Measurements from ENCODE around the gene CHKB. TPM values are rescaled to one million over a fixed set of nuclear protein-coding genes. Genes with fewer than 3 reads are reported as not detected.

The CHKB gene
- total RNA-seq, 1 experiment from 2014 or later: 27.7 TPM

GRCh38 chr22:50576806-50577696, 5.6 kb downstream of the CHKB start:
- Histone ChIP-seq H3K4me1 (peaks cover 11% of the 10 kb centered on the region), H3K27me3 (no peaks in the 10 kb centered on the region), H3K27ac (no peak overlapping the region), H3K9me3 (replicated peaks) (no peaks in the 10 kb centered on the region), H3K36me3 (no peaks in the 10 kb centered on the region), H3K4me3 (no peak overlapping the region)
- no peak for DNase-seq

- DNase-seq: peak; percentile 72 to 79
Measured at GRCh38 chr22:50576070-50576469, 6.6 kb downstream of the CHKB start.

GRCh38 chr22:50575426-50575941, 7.2 kb downstream of the CHKB start:
- no peak overlapping the region for H3K27ac ChIP-seq
- H3K4me1 ChIP-seq: peaks cover 11% of the 10 kb centered on the region
- no peak for DNase-seq
- H3K4me3 ChIP-seq: no peak overlapping the region
- H3K9me3 ChIP-seq (replicated peaks): no peaks in the 10 kb centered on the region
- H3K36me3 ChIP-seq: no peaks in the 10 kb centered on the region
- H3K27me3 ChIP-seq: no peaks in the 10 kb centered on the region

More at GRCh38 chr22:50576070-50576469, 6.6 kb downstream of the CHKB start:
- H3K27ac ChIP-seq: no peak overlapping the region
- no peak overlapping the region for H3K4me3 ChIP-seq
- no peaks in the 10 kb centered on the region for H3K27me3 ChIP-seq
- peaks cover 11% of the 10 kb centered on the region for H3K4me1 ChIP-seq
- no peaks in the 10 kb centered on the region for H3K36me3 ChIP-seq
- H3K9me3 ChIP-seq (replicated peaks): no peaks in the 10 kb centered on the region

- DNase-seq: no peak
- Histone ChIP-seq H3K4me3 (no peak overlapping the region), H3K36me3 (0 out of 2 replicates have a peak, but pooled peaks cover 1% of the 10 kb centered on the region), H3K27me3 (no peaks in the 10 kb centered on the region), H3K9me3 (replicated peaks) (no peaks in the 10 kb centered on the region), H3K27ac (no peak overlapping the region), H3K4me1 (peaks cover 11% of the 10 kb centered on the region)
Measured at GRCh38 chr22:50574383-50574755, 8.3 kb downstream of the CHKB start.

GRCh38 chr22:50573491-50574382, 8.9 kb downstream of the CHKB start:
- Histone ChIP-seq H3K36me3 (0 out of 2 replicates have a peak, but pooled peaks cover 2% of the 10 kb centered on the region), H3K27me3 (no peaks in the 10 kb centered on the region), H3K4me1 (peaks cover 5% of the 10 kb centered on the region), H3K9me3 (replicated peaks) (no peaks in the 10 kb centered on the region), H3K4me3 (no peak overlapping the region), H3K27ac (no peak overlapping the region)
- DNase-seq: no peak

- Histone ChIP-seq H3K4me3 (no peak overlapping the region), H3K36me3 (0 out of 2 replicates have a peak, but pooled peaks cover 2% of the 10 kb centered on the region), H3K27ac (no peak overlapping the region), H3K9me3 (replicated peaks) (no peaks in the 10 kb centered on the region), H3K27me3 (no peaks in the 10 kb centered on the region), H3K4me1 (peaks cover 8% of the 10 kb centered on the region)
- no peak for DNase-seq
Measured at GRCh38 chr22:50572965-50573364, 9.7 kb downstream of the CHKB start.

GRCh38 chr22:50571264-50572175, 11.1 kb downstream of the CHKB start:
- Histone ChIP-seq H3K27ac (no peak overlapping the region), H3K36me3 (0 out of 2 replicates have a peak, but pooled peaks cover 2% of the 10 kb centered on the region), H3K27me3 (no peaks in the 10 kb centered on the region), H3K9me3 (replicated peaks) (no peaks in the 10 kb centered on the region), H3K4me3 (no peak overlapping the region), H3K4me1 (peaks cover 18% of the 10 kb centered on the region)
- DNase-seq: no peak

GRCh38 chr22:50570861-50571260, 11.8 kb downstream of the CHKB start:
- Histone ChIP-seq H3K9me3 (replicated peaks) (no peaks in the 10 kb centered on the region), H3K4me3 (no peak overlapping the region), H3K4me1 (peaks cover 18% of the 10 kb centered on the region), H3K27me3 (no peaks in the 10 kb centered on the region), H3K36me3 (0 out of 2 replicates have a peak, but pooled peaks cover 2% of the 10 kb centered on the region), H3K27ac (no peak overlapping the region)
- no peak for DNase-seq

GRCh38 chr22:50569896-50570535, 12.6 kb downstream of the CHKB start:
- H3K27me3 ChIP-seq: no peaks in the 10 kb centered on the region
- no peak overlapping the region for H3K4me3 ChIP-seq
- no peaks in the 10 kb centered on the region for H3K9me3 ChIP-seq (replicated peaks)
- 0 out of 2 replicates have a peak, but pooled peaks cover 2% of the 10 kb centered on the region for H3K36me3 ChIP-seq
- DNase-seq: no peak
- no peak overlapping the region for H3K27ac ChIP-seq
- peaks cover 18% of the 10 kb centered on the region for H3K4me1 ChIP-seq

- Histone ChIP-seq H3K9me3 (replicated peaks) (no peaks in the 10 kb centered on the region), H3K4me3 (no peak overlapping the region), H3K27me3 (no peaks in the 10 kb centered on the region), H3K36me3 (0 out of 2 replicates have a peak, but pooled peaks cover 2% of the 10 kb centered on the region), H3K4me1 (peaks cover 18% of the 10 kb centered on the region), H3K27ac (no peak overlapping the region)
- no peak for DNase-seq
Measured at GRCh38 chr22:50569041-50569459, 13.6 kb downstream of the CHKB start.

GRCh38 chr22:50568626-50569025, 14.0 kb downstream of the CHKB start:
- H3K36me3 ChIP-seq: 0 out of 2 replicates have a peak, but pooled peaks cover 2% of the 10 kb centered on the region

GRCh38 chr22:50567721-50568252, 14.9 kb downstream of the CHKB start:
- Histone ChIP-seq H3K4me1 (peaks cover 18% of the 10 kb centered on the region), H3K36me3 (0 out of 2 replicates have a peak, but pooled peaks cover 2% of the 10 kb centered on the region), H3K9me3 (replicated peaks) (no peaks in the 10 kb centered on the region), H3K27me3 (no peaks in the 10 kb centered on the region), H3K27ac (peak overlapping the region; percentile 60), H3K4me3 (no peak overlapping the region)
- DNase-seq: peak; percentile 91 to 96

More at GRCh38 chr22:50568626-50569025, 14.0 kb downstream of the CHKB start:
- Histone ChIP-seq H3K4me1 (peaks cover 18% of the 10 kb centered on the region), H3K27ac (no peak overlapping the region; the same call in 1 of the 2 replicates), H3K9me3 (replicated peaks) (no peaks in the 10 kb centered on the region), H3K4me3 (no peak overlapping the region), H3K27me3 (no peaks in the 10 kb centered on the region)
- DNase-seq: no peak

- Histone ChIP-seq H3K36me3 (no peaks in the 10 kb centered on the region), H3K9me3 (replicated peaks) (no peaks in the 10 kb centered on the region), H3K27me3 (peaks cover 12% of the 10 kb centered on the region), H3K27ac (no peak overlapping the region), H3K4me1 (peaks cover 18% of the 10 kb centered on the region), H3K4me3 (no peak overlapping the region)
- DNase-seq: no peak
Measured at GRCh38 chr22:50564289-50564688, 18.4 kb downstream of the CHKB start.

Measured in SJCRH30 (cell line).